GM12891 (cell line): Measurements from ENCODE around the gene SLC38A10.

ENCODE experiments used
- POLR2A ChIP-seq: IDR thresholded peaks from 2 replicates; pipeline ENCODE4 v1.6.1; 2011; ENCODE audit warnings: low read depth, low read length, control low read depth
- POLR2AphosphoS5 ChIP-seq: IDR thresholded peaks from 2 replicates; pipeline ENCODE4 v1.6.1; 2011; ENCODE audit warnings: low read depth, low read length, control low read depth

GRCh38 chr17:81228420-81228819 is 66.7 kb downstream of the SLC38A10 start:
- TF ChIP-seq POLR2AphosphoS5 = no peak
- no peak for TF ChIP-seq POLR2A
